HG03135 (cell line): ENCODE measurements around the gene CCDC50.

Experiments used
- ATAC-seq: cut with Tn5 transposase; IDR thresholded peaks from one replicate; pipeline ENCODE4 v1.9.1; 2021; ENCODE audit warnings: mild to moderate bottlenecking, moderate library complexity; ENCODE audit not compliant: unreplicated experiment

The CCDC50 gene

GRCh38 chr3:191414732-191415131, 85.5 kb downstream of the CCDC50 start:
- ATAC-seq: no peak

DNA sequence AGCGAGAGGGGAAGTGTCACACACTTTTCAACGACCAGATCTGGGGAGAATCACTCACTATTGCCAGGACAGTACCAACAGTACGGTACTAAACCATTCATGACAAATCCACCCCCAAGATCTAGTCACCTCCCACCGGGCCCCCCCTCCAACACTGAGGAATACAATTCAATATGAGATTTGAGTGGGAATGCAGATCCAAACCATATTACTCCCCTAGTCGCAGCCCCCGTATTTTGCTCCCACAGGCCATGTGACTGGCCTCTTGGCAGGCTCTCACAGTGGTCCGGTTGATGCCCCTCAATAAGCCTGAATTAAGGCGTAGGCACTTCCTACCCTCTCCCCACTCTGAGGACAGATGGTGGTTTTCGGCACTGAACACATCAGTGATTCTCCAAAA, 86.4 kb downstream of the CCDC50 start:
- ATAC-seq: no peak

DNA sequence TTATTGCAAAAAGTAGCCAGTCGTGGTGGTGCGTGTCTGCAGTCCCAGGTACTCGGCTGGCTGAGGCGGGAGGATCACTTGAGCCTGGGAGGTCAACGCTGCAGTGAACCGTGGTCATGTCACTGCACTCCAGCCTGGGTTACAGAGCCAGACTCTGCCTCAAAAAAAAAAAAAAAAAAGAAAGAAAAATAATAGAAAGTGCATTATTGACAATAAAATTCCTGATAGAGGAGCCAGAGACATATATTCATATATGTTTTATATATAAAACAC, 88.2 kb downstream of the CCDC50 start:
- no peak for ATAC-seq

DNA sequence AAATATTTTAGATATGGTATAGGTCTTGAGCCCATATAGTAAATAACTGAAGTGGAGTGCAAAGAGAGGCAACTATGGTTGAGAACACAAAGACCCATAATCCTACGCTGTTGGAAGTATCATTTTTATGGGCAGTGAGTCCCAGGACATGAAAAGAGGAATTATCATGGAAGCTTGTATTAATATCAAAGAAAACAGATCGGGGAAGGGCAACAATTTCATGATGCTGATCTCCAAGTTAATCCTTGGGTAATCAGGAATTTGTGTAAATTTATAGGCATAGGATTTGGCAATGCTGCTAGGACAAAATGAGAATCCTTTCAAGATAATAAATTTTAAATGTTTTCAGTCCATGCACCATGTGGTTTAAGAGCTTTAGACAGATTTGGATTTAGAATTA, 91.6 kb downstream of the CCDC50 start:
- ATAC-seq: no peak

DNA sequence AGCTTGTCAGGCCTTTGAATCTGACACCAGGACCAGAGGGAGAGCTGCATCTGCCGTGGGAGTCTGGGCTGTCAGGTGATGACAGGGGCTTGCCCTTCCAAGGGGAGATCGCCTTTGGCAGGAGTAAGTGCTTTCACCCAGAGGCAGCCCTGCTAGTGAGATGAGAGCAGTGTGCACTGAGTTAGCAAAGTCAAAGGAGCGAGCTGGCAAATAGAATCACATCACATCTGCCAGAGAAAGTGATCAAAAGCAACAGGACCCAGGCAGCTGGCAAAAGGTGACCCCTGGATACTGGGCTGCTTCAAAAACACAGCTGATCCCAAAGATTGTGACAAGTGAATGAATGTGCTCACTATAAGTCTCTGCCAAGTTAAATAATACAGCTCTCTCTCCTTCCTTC, 95.7 kb downstream of the CCDC50 start:
- no peak for ATAC-seq

- ATAC-seq: no peak
Measured at GRCh38 chr3:191425322-191425734, 96.1 kb downstream of the CCDC50 start.

- ATAC-seq: no peak
Measured at GRCh38 chr3:191426311-191426710, 97.1 kb downstream of the CCDC50 start.

DNA sequence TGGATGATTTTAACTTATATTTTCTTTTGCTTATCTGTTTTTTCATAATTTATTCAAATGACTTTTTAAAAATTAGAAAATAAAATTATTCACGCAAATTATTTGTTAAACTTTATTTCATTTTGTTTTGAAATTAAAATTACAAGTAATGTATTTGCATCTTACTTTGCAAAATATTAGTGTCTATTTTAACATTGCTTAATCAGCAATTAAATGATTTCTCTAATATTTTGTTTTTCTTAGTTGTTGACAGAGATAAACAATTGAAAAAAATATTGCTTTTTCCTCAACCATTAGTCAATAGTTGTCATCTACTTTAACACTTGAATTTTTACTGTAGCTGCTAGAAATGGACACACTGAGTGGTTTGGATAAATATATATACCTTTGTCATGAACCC, 99.0 kb downstream of the CCDC50 start:
- ATAC-seq: no peak

GRCh38 chr3:191430103-191430502, 100.9 kb downstream of the CCDC50 start:
- ATAC-seq: no peak

- ATAC-seq: no peak
Measured at GRCh38 chr3:191431160-191431822, 102.1 kb downstream of the CCDC50 start.

DNA sequence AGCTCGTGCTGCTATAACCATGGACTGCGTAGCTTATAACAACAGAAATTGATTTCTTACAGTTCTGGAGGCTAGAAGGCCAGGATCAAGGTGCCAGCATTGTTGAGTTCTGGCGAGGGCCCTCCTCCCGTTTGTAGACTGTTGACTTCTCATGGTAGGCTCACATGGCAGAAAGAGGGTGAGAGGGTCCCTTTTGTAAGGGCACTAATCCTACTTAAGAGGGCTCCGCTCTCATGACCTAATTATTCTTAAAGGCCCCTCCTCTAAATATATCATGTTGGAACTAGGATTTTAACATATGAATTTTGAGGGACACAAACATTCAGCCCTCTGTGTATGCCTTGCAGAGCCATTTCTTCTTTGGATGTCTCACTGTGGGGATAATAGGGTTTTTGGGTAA, 103.0 kb downstream of the CCDC50 start:
- no peak for ATAC-seq

DNA sequence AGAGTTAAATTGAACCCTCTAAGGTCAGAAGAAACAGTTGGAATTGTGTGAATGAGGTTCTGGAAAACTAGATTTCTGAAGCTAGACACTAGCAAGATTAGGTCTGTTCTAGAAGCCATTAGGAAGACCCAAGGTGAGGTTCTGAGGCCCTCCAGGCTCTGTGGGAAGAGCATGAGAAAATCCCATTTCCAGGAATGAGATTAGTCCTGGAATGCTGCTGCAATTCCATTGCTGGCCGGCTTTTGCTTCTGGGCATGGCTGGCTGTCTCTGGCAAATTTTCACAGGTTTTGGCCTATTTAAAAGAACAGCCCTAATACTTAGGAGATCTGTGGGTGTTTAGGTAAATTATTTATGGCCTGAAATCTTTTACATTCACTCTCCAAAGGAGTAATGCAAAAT, 104.8 kb downstream of the CCDC50 start:
- ATAC-seq: no peak

DNA sequence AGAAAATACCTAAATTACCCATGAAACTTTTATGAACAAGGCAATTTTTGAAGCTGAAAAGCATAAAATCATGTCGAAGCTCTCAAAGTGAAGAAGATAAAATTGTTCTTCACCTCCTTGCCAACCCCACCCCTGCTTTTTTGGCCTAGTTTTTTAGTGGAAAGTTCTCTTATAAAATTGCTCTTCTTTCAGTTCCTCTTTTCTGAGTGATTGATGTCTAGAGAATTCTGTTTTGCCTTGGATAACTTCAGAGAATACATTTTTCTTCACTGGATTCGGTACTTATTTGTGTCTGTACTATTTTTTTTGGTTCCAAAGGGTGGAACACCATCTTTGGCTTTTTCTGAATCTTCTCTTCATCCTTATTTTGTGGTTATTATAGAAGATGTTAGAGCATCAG, 106.8 kb downstream of the CCDC50 start:
- ATAC-seq: no peak

DNA sequence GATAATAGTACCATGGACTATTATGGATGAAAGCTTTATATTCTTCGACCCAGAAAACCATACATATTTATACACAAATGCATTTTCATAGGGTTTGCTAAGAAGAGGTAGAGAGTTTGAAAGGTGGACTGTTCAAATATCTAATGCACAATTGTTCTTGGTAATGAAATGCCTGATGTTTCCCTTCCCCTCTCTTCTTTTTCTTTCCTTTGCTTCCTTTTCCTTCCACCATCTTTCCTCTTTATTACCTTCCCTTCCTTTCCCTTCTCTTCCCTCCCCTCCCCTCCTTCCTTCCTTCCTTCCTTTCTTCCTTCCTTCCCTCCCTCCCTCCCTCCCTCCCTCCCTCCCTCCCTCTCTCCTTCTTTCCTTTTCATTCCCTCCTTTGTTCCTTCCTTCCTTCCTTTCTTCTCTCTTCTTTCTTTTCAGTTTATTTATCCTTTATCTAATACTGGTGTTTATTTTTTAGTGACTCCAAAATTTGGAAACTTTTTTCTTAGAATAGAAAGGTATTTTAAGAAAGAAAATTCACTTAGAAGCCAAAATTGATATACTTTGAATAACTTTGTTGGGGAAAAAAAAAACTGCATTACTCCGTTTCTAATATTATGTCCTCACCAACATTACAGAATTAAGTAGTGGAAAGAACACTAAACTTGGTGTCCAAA, 109.1 kb downstream of the CCDC50 start:
- no peak for ATAC-seq

GRCh38 chr3:191440532-191440931, 111.3 kb downstream of the CCDC50 start:
- ATAC-seq: no peak

GRCh38 chr3:191441687-191442086, 112.5 kb downstream of the CCDC50 start:
- no peak for ATAC-seq

GRCh38 chr3:191444569-191444968, 115.4 kb downstream of the CCDC50 start:
- no peak for ATAC-seq
